ENCODE data around the gene LAMB1.

Gene LAMB1

GRCh38 chr7:108016841-108017775, 14.1 kb upstream of the LAMB1 start:
- peak; percentile 66 for DNase-seq

GRCh38 chr7:108015740-108016139, 12.8 kb upstream of the LAMB1 start:
- DNase-seq, result peak; percentile 32

- peak; percentile 70 for DNase-seq
Measured at GRCh38 chr7:108014747-108015682, 12.1 kb upstream of the LAMB1 start.

- no peak for DNase-seq
Measured at GRCh38 chr7:108014215-108014614, 11.3 kb upstream of the LAMB1 start.

GRCh38 chr7:108012499-108013430, 9.8 kb upstream of the LAMB1 start:
- peak; percentile 76 for DNase-seq

DNA sequence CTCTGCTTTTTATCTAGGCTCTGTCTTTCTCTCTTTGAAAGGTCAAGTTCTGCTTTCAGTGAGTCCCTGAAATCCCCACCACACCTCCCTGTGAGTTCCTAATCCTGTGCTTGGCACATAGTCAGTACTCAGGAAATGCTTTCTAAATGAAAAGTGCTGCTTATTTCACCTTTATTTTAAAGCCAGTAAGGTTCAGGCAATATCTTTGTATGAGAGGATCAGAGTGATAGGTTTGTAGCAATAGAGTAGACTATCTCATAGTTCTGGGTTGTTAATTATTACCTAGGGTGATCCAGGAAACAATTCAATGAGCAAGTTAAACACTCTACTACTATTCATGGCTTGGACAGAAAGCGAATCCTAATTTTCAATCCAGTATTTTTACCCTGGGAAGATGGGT, 7.4 kb upstream of the LAMB1 start:
- peak; percentile 84 for DNase-seq

DNA sequence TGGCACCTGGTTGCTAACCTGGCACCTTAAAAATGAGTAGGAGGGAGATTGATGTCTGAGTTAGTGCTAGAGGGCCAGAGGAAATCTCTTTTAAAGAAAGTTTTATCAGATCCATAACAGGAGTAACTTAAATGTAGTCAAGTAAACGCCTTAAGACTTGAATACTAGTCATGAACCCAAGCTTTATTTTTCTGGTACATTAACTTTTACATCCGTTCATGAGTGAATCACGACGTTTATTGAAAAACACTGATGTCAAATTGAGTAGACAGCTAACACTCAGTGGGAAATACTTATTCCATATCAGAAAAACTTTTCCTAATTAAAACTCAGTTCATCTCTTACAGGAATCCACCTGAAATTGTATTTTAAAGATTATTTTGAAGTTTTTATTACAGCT, 6.9 kb upstream of the LAMB1 start:
- no peak for DNase-seq

- DNase-seq, result no peak
Measured at GRCh38 chr7:108008827-108009226, 5.9 kb upstream of the LAMB1 start.

DNA sequence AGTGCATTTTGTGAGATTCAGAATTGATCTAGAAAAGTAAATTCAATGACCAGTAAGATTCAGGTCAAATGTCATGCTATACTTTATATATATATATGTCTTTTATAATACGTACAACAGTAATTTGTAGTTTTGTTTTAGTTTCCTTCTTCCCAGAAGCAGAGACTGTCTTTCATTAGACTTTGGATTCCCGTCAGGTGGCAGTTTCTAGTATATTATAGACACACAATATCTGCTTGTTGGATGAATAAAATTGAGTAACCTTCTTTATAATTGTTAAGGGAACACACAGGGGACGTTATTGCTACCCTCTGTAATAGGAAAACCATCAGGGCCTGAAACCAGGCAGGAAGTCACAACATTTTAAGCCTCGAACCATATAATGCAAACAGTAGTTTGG, 5.3 kb upstream of the LAMB1 start:
- DNase-seq, result no peak

DNA sequence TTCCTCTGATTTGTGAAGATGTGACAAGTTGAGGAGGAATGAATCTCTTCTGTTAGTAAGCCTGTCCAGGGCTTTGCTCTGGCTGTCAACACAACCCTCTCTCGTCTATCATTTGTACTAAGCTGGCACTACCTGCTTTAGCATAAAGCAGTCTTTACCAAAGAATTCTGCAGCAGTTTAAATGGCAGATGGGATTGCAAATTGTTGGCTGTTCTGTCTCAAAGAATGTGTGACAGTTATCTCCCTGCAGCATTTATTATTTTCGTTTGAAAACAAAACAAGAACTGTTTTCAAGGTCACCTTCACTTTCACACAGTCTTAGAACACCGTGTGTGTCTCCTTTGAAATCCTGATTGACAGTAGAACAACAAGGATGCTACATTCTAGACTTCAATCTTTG, 4.8 kb upstream of the LAMB1 start:
- no peak for DNase-seq

DNA sequence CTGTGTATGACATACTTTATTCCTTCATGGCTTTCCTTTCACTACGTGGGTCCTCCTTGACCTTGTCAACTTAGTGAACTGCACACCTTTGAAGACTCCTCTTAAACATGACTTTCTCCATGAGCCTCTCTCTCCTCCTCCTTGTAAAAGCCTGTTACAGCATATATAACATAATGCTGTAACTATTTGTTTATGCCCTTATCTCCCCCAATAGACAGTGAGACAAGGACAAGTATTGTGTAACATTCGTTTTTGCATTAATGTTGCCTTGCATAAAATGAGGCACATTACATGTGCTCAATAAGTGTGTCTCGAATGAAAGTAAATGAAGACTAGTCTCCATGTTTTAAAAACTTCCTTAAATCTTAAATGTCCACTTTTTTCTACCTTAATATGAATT, 4.3 kb upstream of the LAMB1 start:
- no peak for DNase-seq

- peak; percentile 61 for DNase-seq
Measured at GRCh38 chr7:108004220-108005142, 1.5 kb upstream of the LAMB1 start.

DNA sequence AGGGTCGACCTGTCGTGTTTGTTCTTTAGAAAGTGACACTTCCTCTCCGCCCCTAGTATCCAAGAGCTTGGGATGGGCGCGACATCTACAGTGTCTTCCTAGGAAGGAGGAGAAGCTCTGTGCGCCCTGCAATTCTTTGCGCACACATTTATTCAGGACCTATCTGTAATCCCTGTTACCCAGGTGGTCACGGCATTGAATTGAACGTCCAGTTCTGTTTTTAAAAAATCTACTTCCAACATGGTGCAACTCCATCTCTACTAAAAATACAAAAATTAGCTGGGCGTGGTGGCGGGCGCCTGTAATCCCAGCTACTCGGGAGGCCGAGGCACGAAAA, 606 bp upstream of the LAMB1 start:
- peak; percentile 72 for DNase-seq

DNA sequence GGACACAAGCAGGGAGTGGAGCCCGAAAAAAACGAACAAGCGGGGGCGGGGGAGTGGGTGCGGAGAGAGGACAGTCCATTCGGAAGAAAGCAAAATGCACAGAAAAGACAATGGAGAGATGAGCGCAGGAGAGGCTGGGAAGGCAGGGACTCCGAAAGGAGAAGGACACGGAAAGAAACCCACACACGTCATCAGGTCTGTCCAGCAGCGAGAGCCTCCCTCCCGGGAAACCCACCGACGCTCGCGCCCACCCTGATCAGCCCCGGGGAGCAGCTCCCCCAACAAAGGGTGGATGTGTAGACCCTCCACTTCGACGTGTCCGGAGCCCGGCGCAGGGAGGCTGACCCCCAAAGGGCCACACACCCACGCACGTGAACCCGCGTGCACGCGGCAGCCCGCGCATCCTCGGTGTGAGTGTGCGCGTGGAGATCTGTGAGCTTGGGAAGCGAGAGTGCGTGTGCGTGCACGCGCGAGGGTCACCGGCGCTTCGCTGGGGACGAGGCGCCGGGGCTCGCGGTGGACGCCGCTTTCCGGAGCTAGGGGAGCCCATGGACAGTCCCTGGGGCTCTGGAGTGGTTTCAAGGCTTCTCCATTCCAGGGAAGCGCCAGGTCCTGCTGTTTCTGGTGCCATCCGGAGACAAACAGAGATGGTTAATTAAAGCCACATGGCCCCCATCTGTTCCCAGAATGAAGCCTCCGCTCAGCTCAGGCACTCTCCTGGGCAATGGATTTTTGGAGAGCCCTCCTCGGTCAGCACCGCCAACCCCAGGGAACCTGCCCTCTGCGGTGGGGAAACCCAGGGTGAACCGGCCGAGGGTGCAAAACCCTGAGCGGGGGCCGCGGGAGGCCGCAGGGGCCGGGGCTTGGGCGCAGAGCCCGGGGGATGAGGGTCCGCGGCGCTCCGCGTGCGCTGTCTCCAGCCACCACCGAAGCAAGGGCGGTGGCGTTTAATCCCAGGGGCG, 916 bp downstream of the LAMB1 start:
- DNase-seq, result peak; percentile 78

DNA sequence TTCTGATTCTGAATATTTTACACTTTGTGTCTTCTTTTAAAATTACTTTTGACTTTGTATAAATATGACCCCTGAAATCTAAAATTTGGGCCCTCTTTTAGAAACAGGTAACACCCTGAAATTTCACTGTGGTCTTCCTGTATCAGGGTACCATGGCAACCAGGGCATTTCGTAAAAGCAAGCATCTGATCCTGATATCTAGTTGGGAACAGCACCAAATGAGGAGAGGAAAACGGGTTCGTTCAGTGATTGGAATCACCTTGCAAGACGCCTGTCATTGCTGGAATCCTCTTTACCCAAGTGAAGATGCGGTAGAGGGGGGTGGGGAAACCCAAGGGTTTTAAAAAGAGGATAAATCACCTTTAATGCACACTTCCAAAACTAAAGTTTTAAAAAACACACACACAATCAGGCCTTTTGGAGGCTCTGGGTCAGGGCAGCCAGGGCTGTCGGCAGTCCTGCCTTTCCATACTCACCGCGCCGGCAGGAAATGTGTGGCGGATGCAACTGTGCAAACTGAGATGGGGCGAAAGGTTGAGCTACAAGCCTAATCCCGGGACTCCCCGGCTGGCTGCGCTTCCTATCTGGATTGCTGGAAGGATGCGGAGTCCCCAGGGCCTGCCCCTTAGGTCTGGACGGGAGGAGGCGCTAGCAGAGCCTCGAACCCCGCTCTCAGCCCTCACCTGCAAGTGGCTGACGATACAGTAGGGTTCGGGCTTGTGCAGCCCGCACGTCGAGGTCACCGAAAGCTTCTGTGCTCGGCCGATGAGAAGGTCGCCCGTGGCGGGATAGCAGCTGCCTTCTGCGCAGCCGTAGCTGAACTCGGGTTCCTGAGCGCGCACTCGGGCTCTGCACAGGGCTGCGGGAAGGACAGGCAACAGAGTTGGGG, 1.8 kb downstream of the LAMB1 start:
- DNase-seq, result peak; percentile 84

- DNase-seq, result no peak
Measured at GRCh38 chr7:107999779-108000560, 3.0 kb downstream of the LAMB1 start.

GRCh38 chr7:107998660-107999480, 4.1 kb downstream of the LAMB1 start:
- no peak for DNase-seq

Measured in DMS53 (cell line).